ENCODE measurements around the gene TXNL1. TPM values are rescaled to one million over a fixed set of nuclear protein-coding genes. Genes with fewer than 3 reads are reported as not detected.

TXNL1 gene
- total and polyA plus RNA-seq, 2 of the 8 experiments (the other 6 are each of a cell fraction or from before 2014, with no cell fraction given) = 35.1 to 85.8 TPM

DNA sequence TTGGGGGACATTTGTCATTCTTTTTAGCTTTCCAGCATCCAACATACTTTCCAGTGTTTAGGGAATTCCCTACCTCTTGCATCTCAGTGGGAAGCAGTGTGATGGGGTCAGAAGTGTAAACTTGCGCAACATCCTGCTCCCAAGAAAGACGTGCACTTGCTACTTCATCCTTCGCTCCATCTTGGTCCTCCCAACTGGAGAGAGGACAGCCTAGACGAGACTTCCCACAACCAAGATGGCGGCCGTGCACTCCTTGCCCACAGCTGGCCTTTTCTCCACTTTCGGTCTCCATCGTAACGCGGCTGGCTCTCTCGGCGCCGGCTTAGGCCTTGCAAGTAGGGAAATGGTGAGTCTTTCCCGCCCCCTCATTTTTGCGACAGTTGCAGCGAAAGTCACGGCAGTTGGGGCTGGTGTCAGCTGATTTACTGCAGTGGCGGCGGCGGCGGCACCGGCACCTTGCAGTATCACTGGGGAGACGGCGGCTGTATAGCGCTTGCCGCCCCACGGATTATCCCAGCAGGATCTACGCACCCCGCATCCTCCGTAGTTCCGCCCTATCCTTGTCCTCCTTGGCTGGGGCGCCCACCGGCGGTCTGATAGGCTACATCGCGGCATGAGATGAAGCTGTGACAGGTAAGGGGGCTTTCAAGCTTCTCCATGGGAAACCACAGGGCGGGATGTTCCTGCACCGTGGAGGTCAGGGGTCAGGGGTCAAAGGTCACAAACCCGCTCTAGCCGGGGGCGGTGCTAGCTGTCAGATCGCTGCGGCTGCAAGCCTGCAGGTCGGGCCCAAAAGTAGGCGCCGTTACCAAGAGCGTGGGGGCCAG, 12.8 kb upstream of the TXNL1 start, which contains the start of gene WDR7:
Gene WDR7 (plus strand): TSS at position 416 of the 827 bp plus-strand sequence. CDS start 21,157 bp downstream, outside the sequence.
- Histone ChIP-seq H4K91ac (replicated peaks; ENCODE audit: insufficient read length, low read length) (no peak within 1 kb of the TSS), H3K4me3 (ENCODE audit: extremely low read depth in 1 of 4, insufficient read depth in 2 of 4, low read depth in 3 of 4, low read length in 4 of 4) (peak within 1 kb of the TSS; percentile 78 to 93 (median 82)), H3K56ac (replicated peaks; ENCODE audit: insufficient read length, low read depth, low read length) (no peak within 1 kb of the TSS), H2BK15ac (ENCODE audit: low read length) (no peak within 1 kb of the TSS), H2AK5ac (ENCODE audit: low read depth, low read length) (no peak within 1 kb of the TSS), H3K9ac (replicated peaks in 1 of 4; ENCODE audit: extremely low read depth in 1 of 4, low read depth in 3 of 4, low read length in 3 of 4) (peak within 1 kb of the TSS in 3 of 4 experiments; percentile 54 to 81 (median 64); a peak in 6 of 7 replicates), H4K5ac (ENCODE audit: insufficient read length, low read depth, low read length) (peak within 1 kb of the TSS; percentile 41), H2BK120ac (replicated peaks; ENCODE audit: low read depth, low read length) (peak within 1 kb of the TSS; percentile 33), H2BK20ac (ENCODE audit: low read length) (no peak within 1 kb of the TSS), H3K9me3 (ENCODE audit: insufficient read depth in 2 of 2, low read depth in 1 of 2, low read length in 1 of 2) (no peaks in the 10 kb centered on the region), H4K20me1 (replicated peaks in 1 of 2; ENCODE audit: control insufficient read depth in 1 of 2, insufficient read depth in 2 of 2, low read length in 2 of 2) (peaks cover 0 to 5% of the 10 kb centered on the region in 2 experiments), H3K23me2 (ENCODE audit: low read depth, low read length) (peaks cover 9% of the 10 kb centered on the region), H2BK12ac (ENCODE audit: low read depth, low read length) (no peak within 1 kb of the TSS), H3K18ac (ENCODE audit: extremely low read depth, low read length) (peak within 1 kb of the TSS; percentile 55; the same call in 1 of the 2 replicates), H2AFZ (ENCODE audit: low read length) (peak within 1 kb of the TSS; percentile 97), H3K4me2 (ENCODE audit: insufficient read depth in 1 of 2, low read depth in 2 of 2, low read length in 2 of 2) (peak within 1 kb of the TSS; percentile 85 to 89), H4K8ac (ENCODE audit: extremely low read depth, insufficient read depth, low read length) (no peak within 1 kb of the TSS), H3K79me2 (ENCODE audit: control insufficient read depth in 1 of 2, insufficient read depth in 2 of 2, low read length in 2 of 2) (peaks cover 0 to 36% of the 10 kb centered on the region in 2 experiments; a peak in 2 of 4 replicates), H3K27ac (ENCODE audit: low read depth, low read length) (peak within 1 kb of the TSS; percentile 43; the same call in 1 of the 2 replicates), H3K36me3 (ENCODE audit: control insufficient read depth in 2 of 4, insufficient read depth in 4 of 4, low read length in 3 of 4) (no peaks in the 10 kb centered on the region), H3K27me3 (replicated peaks in 1 of 4; ENCODE audit: control insufficient read depth in 3 of 4, extremely low read depth in 1 of 4, insufficient read depth in 3 of 4, low read length in 3 of 4) (no peaks in the 10 kb centered on the region), H3K4ac (replicated peaks; ENCODE audit: insufficient read length, low read depth, low read length) (peak within 1 kb of the TSS; percentile 70), H3K23ac (ENCODE audit: insufficient read length) (no peak within 1 kb of the TSS), H3K79me1 (ENCODE audit: low read depth, low read length) (peaks cover 4% of the 10 kb centered on the region; the same call in 1 of the 2 replicates), H3K14ac (ENCODE audit: insufficient read length) (no peak within 1 kb of the TSS), H2BK5ac (ENCODE audit: low read depth, low read length) (no peak within 1 kb of the TSS; the same call in none of the 2 replicates), H3K4me1 (replicated peaks in 1 of 4; ENCODE audit: control insufficient read depth in 3 of 4, insufficient read depth in 4 of 4, low read length in 3 of 4) (peaks cover 0 to 2% (median 0%) of the 10 kb centered on the region in 4 experiments; a peak in 1 of 7 replicates)
- DNase-seq (ENCODE audit: low read depth in 1 of 2, low spot score in 2 of 2) = peak; percentile 88 to 93
- POLR2A ChIA-PET (ENCODE audit: partially characterized antibody) = interaction anchor here (1.0 to 2.8 kb wide), 2 partner anchors 9 to 12 kb away, joined by 7 to 23 read pairs; partner anchors contain the start of gene TXNL1
- 1% methylated on average over 47 of the region's 47 CpGs; no CpG with 5 or more reads in 1 of the 2 experiments for WGBS, 2 experiments (ENCODE audit: extremely low coverage in 1 of 2, insufficient coverage in 1 of 2, insufficient read length in 1 of 2, insufficient replicate concordance in 2 of 2, low coverage in 1 of 2, low lambda C conversion rate in 2 of 2, missing lambda C conversion rate in 1 of 2)
- FAIRE-seq = peak; percentile 66
- CTCF ChIA-PET (ENCODE audit: partially characterized antibody) = interaction anchor here (1.0 to 3.3 kb wide), 3 partner anchors 11 to 47 kb away, joined by 3 to 18 read pairs (median 5); no protein-coding TSS in a partner anchor
- no peak for TF ChIP-seq EZH2 (IDR thresholded peaks at IDR 0.05; ENCODE audit: low read depth, low read length, severe bottlenecking)
- TF ChIP-seq SP1 (IDR thresholded peaks at IDR 0.05; ENCODE audit: low read depth, low read length) = no peak
- TF ChIP-seq RNF2 (IDR thresholded peaks at IDR 0.05; ENCODE audit: borderline replicate concordance, low read depth, low read length, missing control alignments, poor library complexity, severe bottlenecking) = no peak
- peak; percentile 41 for TF ChIP-seq NANOG (IDR thresholded peaks at IDR 0.05; ENCODE audit: insufficient read depth, low read depth, low read length, poor library complexity, severe bottlenecking)
- no peak for TF ChIP-seq RAD21 (IDR thresholded peaks at IDR 0.05 in 1 of 2, conservative IDR thresholded peaks at IDR 0.05 in 1 of 2; ENCODE audit: low read depth in 2 of 2, low read length in 2 of 2)
- peak in 1 of 2 experiments; percentile 96; a peak in 1 of 4 replicates for TF ChIP-seq HDAC2 (IDR thresholded peaks at IDR 0.05; ENCODE audit: borderline replicate concordance in 1 of 2, low read depth in 2 of 2, low read length in 2 of 2)
- TF ChIP-seq, protein P1, sequence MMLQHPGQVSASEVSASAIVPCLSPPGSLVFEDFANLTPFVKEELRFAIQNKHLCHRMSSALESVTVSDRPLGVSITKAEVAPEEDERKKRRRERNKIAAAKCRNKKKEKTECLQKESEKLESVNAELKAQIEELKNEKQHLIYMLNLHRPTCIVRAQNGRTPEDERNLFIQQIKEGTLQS (IDR thresholded peaks at IDR 0.05; ENCODE audit: insufficient read depth, low read depth, low read length) = peak; percentile 72
- TF ChIP-seq CEBPB (IDR thresholded peaks at IDR 0.05; ENCODE audit: low read depth, low read length) = peak; percentile 100

Data from H1 (cell line).